ENCODE results near the gene STUM.
"Not testable (repeated sequence)": the region's sequence is repeated elsewhere in the genome, so short reads cannot be mapped to it uniquely, and the experiment has no call there.

Gene STUM

GRCh38 chr1:226603022-226603857 lies 54.7 kb downstream of the STUM start:
- DNase-seq (ENCODE audit: extremely low read depth in 1 of 2, low read depth in 1 of 2) = no peak

GRCh38 chr1:226603858-226604559 lies 55.4 kb downstream of the STUM start:
- DNase-seq (ENCODE audit: extremely low read depth in 1 of 2, low read depth in 1 of 2) = no peak

- no peak for DNase-seq (ENCODE audit: extremely low read depth in 1 of 2, low read depth in 1 of 2)
Measured at GRCh38 chr1:226604560-226605317, 56.2 kb downstream of the STUM start.

GRCh38 chr1:226605318-226605950 lies 56.9 kb downstream of the STUM start:
- no peak for DNase-seq (ENCODE audit: extremely low read depth in 1 of 2, low read depth in 1 of 2)

- DNase-seq (ENCODE audit: extremely low read depth in 1 of 2, low read depth in 1 of 2) = no peak
Measured at GRCh38 chr1:226606311-226607267, 58.0 kb downstream of the STUM start.

GRCh38 chr1:226607268-226607660 lies 58.7 kb downstream of the STUM start:
- no peak for DNase-seq (ENCODE audit: extremely low read depth in 1 of 2, low read depth in 1 of 2)

- no peak for DNase-seq (ENCODE audit: extremely low read depth in 1 of 2, low read depth in 1 of 2)
Measured at GRCh38 chr1:226607821-226608220, 59.3 kb downstream of the STUM start.

GRCh38 chr1:226608699-226609505 lies 60.3 kb downstream of the STUM start:
- DNase-seq (ENCODE audit: extremely low read depth in 1 of 2, low read depth in 1 of 2) = peak; percentile 19 to 56

- DNase-seq (ENCODE audit: extremely low read depth in 1 of 2, low read depth in 1 of 2) = no peak
Measured at GRCh38 chr1:226609836-226610455, 61.4 kb downstream of the STUM start.

- no peak for DNase-seq (ENCODE audit: extremely low read depth in 1 of 2, low read depth in 1 of 2)
Measured at GRCh38 chr1:226610671-226611070, 62.1 kb downstream of the STUM start.

- no peak for DNase-seq (ENCODE audit: extremely low read depth in 1 of 2, low read depth in 1 of 2)
Measured at GRCh38 chr1:226611301-226611700, 62.7 kb downstream of the STUM start.

GRCh38 chr1:226611980-226612379 lies 63.4 kb downstream of the STUM start:
- not testable (repeated sequence) for DNase-seq (ENCODE audit: extremely low read depth in 1 of 2, low read depth in 1 of 2)

GRCh38 chr1:226615876-226616275 lies 67.3 kb downstream of the STUM start:
- no peak for DNase-seq (ENCODE audit: extremely low read depth in 1 of 2, low read depth in 1 of 2)

GRCh38 chr1:226616636-226617035 lies 68.1 kb downstream of the STUM start:
- DNase-seq (ENCODE audit: extremely low read depth in 1 of 2, low read depth in 1 of 2) = no peak

GRCh38 chr1:226617109-226617508 lies 68.5 kb downstream of the STUM start:
- DNase-seq (ENCODE audit: extremely low read depth in 1 of 2, low read depth in 1 of 2) = no peak

GRCh38 chr1:226617719-226618118 lies 69.2 kb downstream of the STUM start:
- not testable (repeated sequence) for DNase-seq (ENCODE audit: extremely low read depth in 1 of 2, low read depth in 1 of 2)

GRCh38 chr1:226618380-226618779 lies 69.8 kb downstream of the STUM start:
- no peak for DNase-seq (ENCODE audit: extremely low read depth in 1 of 2, low read depth in 1 of 2)

GRCh38 chr1:226619031-226619430 lies 70.5 kb downstream of the STUM start:
- DNase-seq (ENCODE audit: extremely low read depth in 1 of 2, low read depth in 1 of 2) = no peak

GRCh38 chr1:226622012-226622411 lies 73.4 kb downstream of the STUM start:
- DNase-seq (ENCODE audit: extremely low read depth in 1 of 2, low read depth in 1 of 2) = no peak

Measured in activated CD8-positive, alpha-beta memory T cell treated with anti-CD3 and anti-CD28 coated beads for 1 hour (primary cell).